ENCODE results near the gene UBE2E3. TPM values are rescaled to one million over a fixed set of nuclear protein-coding genes. Genes with fewer than 3 reads are reported as not detected.

Gene UBE2E3
- 136 and 211 TPM in 2 replicates for total RNA-seq
- 146 and 151 TPM in 2 replicates for polyA plus RNA-seq

- Histone ChIP-seq H3K4me3 (peak within 1 kb of the TSS; percentile 95), H3K4me1 (ENCODE audit: insufficient read depth) (peaks cover 24% of the 10 kb centered on the region), H3K36me3 (replicated peaks; ENCODE audit: insufficient read depth, low read depth) (no peaks in the 10 kb centered on the region), H3K27ac (peak within 1 kb of the TSS; percentile 84), H3K27me3 (no peaks in the 10 kb centered on the region), H3K9me2 (replicated peaks; ENCODE audit: insufficient read depth) (no peaks in the 10 kb centered on the region), H2AFZ (peak within 1 kb of the TSS; percentile 96), H3K9me3 (ENCODE audit: low read depth) (no peaks in the 10 kb centered on the region), H3K4me2 (peak within 1 kb of the TSS; percentile 87), H4K20me1 (ENCODE audit: insufficient read depth, poor library complexity, severe bottlenecking) (no peaks in the 10 kb centered on the region), H3K79me2 (peaks cover 33% of the 10 kb centered on the region)
- peak; percentile 90 for DNase-seq (ENCODE audit: low spot score)
- WGBS (ENCODE audit: low lambda C conversion rate, missing lambda C conversion rate) = 1% methylated on average over 28 of the region's 106 CpGs
- TF ChIP-seq CTCF (IDR thresholded peaks at IDR 0.05; ENCODE audit: poor library complexity) (peak; percentile 81), EZH2 (IDR thresholded peaks at IDR 0.05; ENCODE audit: borderline replicate concordance) (no peak)
Measured at GRCh38 chr2:180980106-180980942, at the start of gene UBE2E3. UBE2E3 (plus strand) TSS chr2:180980605; CDS start chr2:180982043, 1,438 bp downstream.

- Histone ChIP-seq H3K4me1 (ENCODE audit: insufficient read depth) (peaks cover 5% of the 10 kb centered on the region), H3K4me3 (no peak overlapping the region), H3K4me2 (no peak overlapping the region), H3K27me3 (no peaks in the 10 kb centered on the region), H3K9me3 (ENCODE audit: low read depth) (no peaks in the 10 kb centered on the region), H4K20me1 (ENCODE audit: insufficient read depth, poor library complexity, severe bottlenecking) (no peaks in the 10 kb centered on the region), H3K9me2 (replicated peaks; ENCODE audit: insufficient read depth) (no peaks in the 10 kb centered on the region), H2AFZ (no peak overlapping the region), H3K79me2 (no peaks in the 10 kb centered on the region), H3K36me3 (replicated peaks; ENCODE audit: insufficient read depth, low read depth) (no peaks in the 10 kb centered on the region), H3K27ac (no peak overlapping the region)
- TF ChIP-seq EZH2 (IDR thresholded peaks at IDR 0.05; ENCODE audit: borderline replicate concordance) (no peak), CTCF (IDR thresholded peaks at IDR 0.05; ENCODE audit: poor library complexity) (no peak), EZH2phosphoT487 (IDR thresholded peaks at IDR 0.05; ENCODE audit: low read depth, severe bottlenecking, unreplicated experiment) (no peak)
- no peak for DNase-seq (ENCODE audit: low spot score)
Measured at GRCh38 chr2:180931841-180932240, 48.6 kb upstream of the UBE2E3 start.

GRCh38 chr2:180933332-180933731 lies 47.1 kb upstream of the UBE2E3 start:
- Histone ChIP-seq H3K4me1 (ENCODE audit: insufficient read depth) (peaks cover 5% of the 10 kb centered on the region), H3K27ac (no peak overlapping the region), H3K4me2 (no peak overlapping the region), H3K36me3 (replicated peaks; ENCODE audit: insufficient read depth, low read depth) (no peaks in the 10 kb centered on the region), H3K9me3 (ENCODE audit: low read depth) (no peaks in the 10 kb centered on the region), H4K20me1 (ENCODE audit: insufficient read depth, poor library complexity, severe bottlenecking) (no peaks in the 10 kb centered on the region), H3K79me2 (no peaks in the 10 kb centered on the region), H3K4me3 (no peak overlapping the region), H3K27me3 (no peaks in the 10 kb centered on the region), H3K9me2 (replicated peaks; ENCODE audit: insufficient read depth) (no peaks in the 10 kb centered on the region), H2AFZ (no peak overlapping the region)
- DNase-seq (ENCODE audit: low spot score) = no peak
- WGBS (ENCODE audit: low lambda C conversion rate, missing lambda C conversion rate) = 89% methylated on average over 1 of the region's 1 CpG
- no peak for TF ChIP-seq EZH2phosphoT487 (IDR thresholded peaks at IDR 0.05; ENCODE audit: low read depth, severe bottlenecking, unreplicated experiment)
- TF ChIP-seq EZH2 (IDR thresholded peaks at IDR 0.05; ENCODE audit: borderline replicate concordance) = no peak
- TF ChIP-seq CTCF (IDR thresholded peaks at IDR 0.05; ENCODE audit: poor library complexity) = no peak

All from hepatocyte (in vitro differentiated cells).